CD8-positive, alpha-beta memory T cell (primary cell): Measurements from ENCODE around the gene ACTRT2. TPM values are rescaled to one million over a fixed set of nuclear protein-coding genes. Genes with fewer than 3 reads are reported as not detected.

Experiments
- CTCF ChIA-PET: fragments of 350-600 bp; sonication (Branson Sonifier 250); formaldehyde crosslinking; loops from one replicate; lab custom pipeline; 2021; ENCODE audit warnings: antibody characterized with exemption; lab: Charles Lee
- POLR2A ChIA-PET: fragments of 350-600 bp; sonication (Branson Sonifier 250); formaldehyde crosslinking; loops from one replicate; lab custom pipeline; 2021; ENCODE audit warnings: antibody characterized with exemption; lab: Charles Lee
- DNase-seq, 5 donors: peaks; one replicate each; pipeline versions ENCODE4 v3.0.0 to v3.0.0-alpha.2; 2020 to 2022; ENCODE audit warnings: mixed read lengths in 1 of 5
- H3K27ac ChIP-seq: one replicate; pipeline ENCODE4 v1.7.0; 2013; ENCODE audit warnings: low read depth, mild to moderate bottlenecking, low read length, moderate library complexity
- H3K27me3 ChIP-seq: 2 replicates; pipeline ENCODE4 v1.7.0; 2013; ENCODE audit warnings: low read length, mild to moderate bottlenecking; ENCODE audit not compliant: insufficient read depth, poor library complexity, severe bottlenecking
- H3K36me3 ChIP-seq: 2 replicates; pipeline ENCODE4 v1.7.0; 2013; ENCODE audit warnings: mild to moderate bottlenecking, low read length, moderate library complexity; ENCODE audit not compliant: insufficient read depth
- H3K4me1 ChIP-seq: 2 replicates; pipeline ENCODE4 v1.7.0; 2013; ENCODE audit warnings: mild to moderate bottlenecking, low read length, moderate library complexity; ENCODE audit not compliant: insufficient read depth
- H3K4me3 ChIP-seq: 2 replicates; pipeline ENCODE4 v1.7.0; 2013; ENCODE audit warnings: mild to moderate bottlenecking, low read length
- H3K9me3 ChIP-seq: 2 replicates; pipeline ENCODE4 v1.7.0; 2013; ENCODE audit warnings: mild to moderate bottlenecking, low read length
- H3K27ac Mint-ChIP-seq, 8 donors: one replicate each; pipeline ENCODE4 v1.8.0; 2020 to 2021; ENCODE audit warnings: mixed read lengths in 8 of 8, mild to moderate bottlenecking in 6 of 8, inconsistent platforms in 3 of 8, moderate library complexity in 3 of 8
- H3K27me3 Mint-ChIP-seq, 2 donors: one replicate each; pipeline ENCODE4 v1.8.0; 2020 to 2021; ENCODE audit warnings: mixed read lengths in 2 of 2, mild to moderate bottlenecking in 1 of 2, moderate library complexity in 1 of 2
- H3K36me3 Mint-ChIP-seq, 3 donors: one replicate each; pipeline ENCODE4 v1.8.0; 2020 to 2021; ENCODE audit warnings: mixed read lengths in 3 of 3, inconsistent platforms in 1 of 3, mild to moderate bottlenecking in 1 of 3
- H3K4me1 Mint-ChIP-seq, 3 donors: one replicate each; pipeline ENCODE4 v1.8.0; 2020 to 2021; ENCODE audit warnings: mixed read lengths in 3 of 3, inconsistent platforms in 1 of 3, mild to moderate bottlenecking in 1 of 3
- H3K4me3 Mint-ChIP-seq, 7 donors: one replicate each; pipeline ENCODE4 v1.8.0; 2020 to 2021; ENCODE audit warnings: mixed read lengths in 7 of 7, mild to moderate bottlenecking in 6 of 7, moderate library complexity in 4 of 7, inconsistent platforms in 2 of 7
- H3K9me3 Mint-ChIP-seq, 5 donors: one replicate each; pipeline ENCODE4 v1.8.0; 2020 to 2022; ENCODE audit warnings: mixed read lengths in 5 of 5, mild to moderate bottlenecking in 3 of 5, moderate library complexity in 2 of 5, inconsistent platforms in 1 of 5
- polyA plus RNA-seq: library from polyadenylated mRNA; unstranded; fragments of 300-500 nt; fragmentation: Illumina TruSeq; gene quantifications from one replicate; pipeline ENCODE4 v1.2.3, GENCODE V29; 2021
- total RNA-seq, 2 experiments: library from RNA; stranded (reverse); gene quantifications; one replicate each; pipeline ENCODE4 v1.2.3, GENCODE V29; 2021

The ACTRT2 gene
- total RNA-seq: not detected
- polyA plus RNA-seq: not detected

GRCh38 chr1:3021233-3021671, at the start of gene ACTRT2:
ACTRT2 (plus strand) TSS chr1:3021467; CDS start chr1:3021687, 220 bp downstream.
- H3K9me3 Mint-ChIP-seq: no peaks in the 10 kb centered on the region
- peaks cover 0 to 2% of the 10 kb centered on the region in 2 donors for H3K27me3 Mint-ChIP-seq
- peak within 1 kb of the TSS in 1 of 8 donors; percentile 18 for H3K27ac Mint-ChIP-seq
- no peaks in the 10 kb centered on the region for H3K4me1 Mint-ChIP-seq
- CTCF ChIA-PET: no interaction called here
- no peaks in the 10 kb centered on the region for H3K36me3 Mint-ChIP-seq
- POLR2A ChIA-PET: no interaction called here
- Histone ChIP-seq H3K9me3 (no peaks in the 10 kb centered on the region), H3K4me3 (no peak within 1 kb of the TSS), H3K27ac (no peak within 1 kb of the TSS), H3K36me3 (no peaks in the 10 kb centered on the region), H3K4me1 (no peaks in the 10 kb centered on the region), H3K27me3 (no peaks in the 10 kb centered on the region)
- no peak for DNase-seq
- H3K4me3 Mint-ChIP-seq: no peak within 1 kb of the TSS

- Histone ChIP-seq H3K4me3 (no peak overlapping the region), H3K36me3 (no peaks in the 10 kb centered on the region)
- POLR2A ChIA-PET: no interaction called here
These were observed 49.7 kb upstream of the ACTRT2 start for GRCh38 chr1:2971609-2972008.

DNA sequence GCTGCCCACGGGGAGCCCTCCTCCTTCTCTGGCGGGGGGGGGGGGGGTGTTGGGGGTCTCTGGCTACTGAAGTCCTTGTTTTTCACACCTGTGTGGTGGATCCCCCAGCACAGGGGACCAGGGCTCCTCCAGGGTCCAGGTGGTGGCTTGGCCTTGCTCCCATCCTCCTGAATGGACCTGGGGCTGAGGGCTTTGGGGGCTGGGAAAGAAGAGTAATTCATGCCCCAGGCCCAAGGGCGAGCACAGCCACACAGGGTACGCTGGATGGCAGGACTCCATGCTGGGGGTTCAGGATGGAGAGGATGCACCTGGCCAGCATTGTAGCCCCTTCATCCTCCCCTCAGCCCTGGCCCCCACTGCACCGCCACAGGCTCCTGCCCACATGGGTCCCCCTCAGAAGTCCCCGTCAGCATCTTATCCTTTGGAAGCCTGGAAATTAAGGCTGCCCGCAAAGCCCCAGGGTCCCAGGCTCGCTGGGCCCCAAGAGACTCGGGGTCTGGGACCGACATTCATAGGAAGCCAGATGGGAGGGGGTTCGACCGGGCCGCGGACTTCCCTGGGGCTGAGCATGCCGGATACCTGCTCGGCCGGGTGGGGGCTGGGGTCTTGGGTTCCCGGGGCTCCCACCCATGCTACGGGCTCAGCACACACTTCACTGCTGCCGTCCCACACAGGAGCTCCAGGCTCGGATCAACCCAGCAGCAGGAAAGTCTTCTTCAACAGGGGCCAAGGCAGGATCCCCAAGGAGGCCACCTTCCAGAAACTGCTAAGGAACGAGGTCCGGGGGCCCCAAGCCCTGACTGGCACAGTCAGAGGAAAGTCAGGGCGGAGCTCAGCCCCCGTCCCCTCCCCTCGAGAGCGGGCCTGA, 49.0 kb upstream of the ACTRT2 start:
- ChIA-PET CTCF (no interaction called here), POLR2A (no interaction called here)
- Mint-ChIP-seq H3K27me3 (peaks cover 3 to 5% of the 10 kb centered on the region in 2 donors), H3K4me3 (no peak overlapping the region), H3K4me1 (peaks cover 0 to 8% (median 1%) of the 10 kb centered on the region in 3 donors), H3K27ac (no peak overlapping the region), H3K36me3 (no peaks in the 10 kb centered on the region), H3K9me3 (no peaks in the 10 kb centered on the region)
- H3K4me3 ChIP-seq: no peak overlapping the region
- H3K27me3 ChIP-seq: no peaks in the 10 kb centered on the region
- no peak for DNase-seq
- H3K36me3 ChIP-seq: no peaks in the 10 kb centered on the region
- no peaks in the 10 kb centered on the region for H3K9me3 ChIP-seq
- no peaks in the 10 kb centered on the region for H3K4me1 ChIP-seq
- H3K27ac ChIP-seq: no peak overlapping the region

More at GRCh38 chr1:2971609-2972008, 49.7 kb upstream of the ACTRT2 start:
- Mint-ChIP-seq H3K9me3 (no peaks in the 10 kb centered on the region), H3K36me3 (no peaks in the 10 kb centered on the region), H3K27ac (no peak overlapping the region), H3K27me3 (peaks cover 3 to 5% of the 10 kb centered on the region in 2 donors), H3K4me1 (peaks cover 0 to 8% (median 1%) of the 10 kb centered on the region in 3 donors), H3K4me3 (no peak overlapping the region)
- CTCF ChIA-PET: no interaction called here
- no peaks in the 10 kb centered on the region for H3K9me3 ChIP-seq
- H3K27me3 ChIP-seq: no peaks in the 10 kb centered on the region
- no peak overlapping the region for H3K27ac ChIP-seq
- no peaks in the 10 kb centered on the region for H3K4me1 ChIP-seq
- no peak for DNase-seq

- Mint-ChIP-seq H3K36me3 (no peaks in the 10 kb centered on the region), H3K27me3 (peaks cover 3 to 5% of the 10 kb centered on the region in 2 donors), H3K9me3 (no peaks in the 10 kb centered on the region), H3K27ac (no peak overlapping the region), H3K4me3 (no peak overlapping the region), H3K4me1 (peaks cover 0 to 8% (median 1%) of the 10 kb centered on the region in 3 donors)
- POLR2A ChIA-PET: no interaction called here
- H3K9me3 ChIP-seq: no peaks in the 10 kb centered on the region
- no peak overlapping the region for H3K27ac ChIP-seq
- no peak for DNase-seq
- H3K27me3 ChIP-seq: no peaks in the 10 kb centered on the region
- CTCF ChIA-PET: no interaction called here
- H3K4me3 ChIP-seq: no peak overlapping the region
- no peaks in the 10 kb centered on the region for H3K36me3 ChIP-seq
- no peaks in the 10 kb centered on the region for H3K4me1 ChIP-seq
These were observed 48.2 kb upstream of the ACTRT2 start for GRCh38 chr1:2972879-2973575.

GRCh38 chr1:2973601-2974593, 47.4 kb upstream of the ACTRT2 start:
- Histone ChIP-seq H3K36me3 (no peaks in the 10 kb centered on the region), H3K4me3 (no peak overlapping the region), H3K4me1 (no peaks in the 10 kb centered on the region), H3K9me3 (no peaks in the 10 kb centered on the region), H3K27ac (no peak overlapping the region), H3K27me3 (no peaks in the 10 kb centered on the region)
- DNase-seq: no peak
- CTCF ChIA-PET: no interaction called here
- H3K9me3 Mint-ChIP-seq: no peaks in the 10 kb centered on the region
- peaks cover 0 to 8% (median 1%) of the 10 kb centered on the region in 3 donors for H3K4me1 Mint-ChIP-seq
- no peak overlapping the region for H3K4me3 Mint-ChIP-seq
- POLR2A ChIA-PET: no interaction called here
- H3K27me3 Mint-ChIP-seq: peaks cover 3 to 5% of the 10 kb centered on the region in 2 donors
- H3K27ac Mint-ChIP-seq: no peak overlapping the region
- H3K36me3 Mint-ChIP-seq: no peaks in the 10 kb centered on the region

GRCh38 chr1:2974701-2975301, 46.5 kb upstream of the ACTRT2 start:
- Histone ChIP-seq H3K27ac (no peak overlapping the region), H3K4me3 (no peak overlapping the region), H3K27me3 (no peaks in the 10 kb centered on the region), H3K4me1 (no peaks in the 10 kb centered on the region), H3K36me3 (no peaks in the 10 kb centered on the region), H3K9me3 (no peaks in the 10 kb centered on the region)
- Mint-ChIP-seq H3K27ac (no peak overlapping the region), H3K4me1 (peaks cover 0 to 8% (median 1%) of the 10 kb centered on the region in 3 donors), H3K4me3 (no peak overlapping the region), H3K27me3 (peaks cover 3% of the 10 kb centered on the region in 2 donors), H3K36me3 (no peaks in the 10 kb centered on the region), H3K9me3 (no peaks in the 10 kb centered on the region)
- CTCF ChIA-PET: no interaction called here
- DNase-seq: no peak
- POLR2A ChIA-PET: no interaction called here

DNA sequence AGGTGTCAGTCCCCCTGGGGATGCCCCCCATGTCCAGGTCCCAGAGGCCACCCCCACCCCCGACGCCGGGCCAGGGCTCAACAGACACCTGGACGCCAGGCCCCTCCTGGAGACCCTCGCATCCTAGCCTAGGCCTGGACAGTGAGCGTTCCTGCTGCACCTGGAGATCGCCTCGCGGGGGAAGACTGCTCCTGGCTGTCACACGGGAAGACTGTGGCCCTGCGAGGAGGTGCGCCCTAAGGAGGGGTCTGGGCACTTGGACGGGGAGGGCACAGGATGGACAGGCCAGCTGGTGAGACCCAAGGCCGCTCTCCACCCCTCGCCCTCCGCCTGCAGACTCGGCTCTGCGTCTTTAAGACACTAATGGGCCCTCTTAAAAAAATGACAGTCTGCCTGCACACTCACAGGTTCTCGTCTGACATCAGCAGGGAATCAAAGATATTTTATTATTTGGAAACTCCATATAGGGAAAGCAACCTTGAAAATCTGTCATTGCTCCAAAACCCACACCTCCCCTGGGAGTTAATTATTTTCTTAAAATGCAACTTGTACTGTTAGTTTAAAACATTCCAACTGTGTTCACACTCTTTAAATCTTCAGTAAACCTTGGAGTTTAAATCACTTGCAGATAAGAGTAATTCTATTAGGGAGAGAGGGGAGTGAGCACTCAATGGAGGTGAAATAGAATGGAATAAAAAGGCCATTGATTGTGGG, 45.6 kb upstream of the ACTRT2 start:
- Histone ChIP-seq H3K36me3 (no peaks in the 10 kb centered on the region), H3K27ac (no peak overlapping the region), H3K27me3 (no peaks in the 10 kb centered on the region), H3K9me3 (no peaks in the 10 kb centered on the region), H3K4me3 (no peak overlapping the region), H3K4me1 (no peaks in the 10 kb centered on the region)
- no peak for DNase-seq
- Mint-ChIP-seq H3K4me3 (no peak overlapping the region), H3K4me1 (peaks cover 0 to 8% (median 1%) of the 10 kb centered on the region in 3 donors), H3K27me3 (no peaks in the 10 kb centered on the region), H3K27ac (no peak overlapping the region), H3K9me3 (no peaks in the 10 kb centered on the region), H3K36me3 (no peaks in the 10 kb centered on the region)
- POLR2A ChIA-PET: no interaction called here
- CTCF ChIA-PET: no interaction called here
